ENCODE results near the gene OLA1. TPM values are rescaled to one million over a fixed set of nuclear protein-coding genes. Genes with fewer than 3 reads are reported as not detected.

The OLA1 gene
- total and polyA plus RNA-seq, 7 experiments from 2014 or later: 34.4 to 84.7 (median 41.5) TPM

- ChIA-PET POLR2A (no interaction called here), CTCF (no interaction called here)
- Histone ChIP-seq H3K27ac (ENCODE audit: low read depth, low read length) (no peak overlapping the region), H3K27me3 (ENCODE audit: control insufficient read depth in 2 of 2, insufficient read depth in 2 of 2, low read length in 2 of 2) (no peaks in the 10 kb centered on the region), H3K36me3 (ENCODE audit: control insufficient read depth in 2 of 3, insufficient read depth in 3 of 3, low read length in 3 of 3) (no peaks in the 10 kb centered on the region), H3K9me3 (ENCODE audit: control insufficient read depth in 2 of 3, low read length in 3 of 3) (no peaks in the 10 kb centered on the region), H3K4me3 (ENCODE audit: low read length) (no peak overlapping the region), H3K4me1 (ENCODE audit: control insufficient read depth in 2 of 2, insufficient read depth in 2 of 2, low read length in 2 of 2) (no peaks in the 10 kb centered on the region)
- no peaks in the 10 kb centered on the region for H3K9me3 Mint-ChIP-seq
- no peaks in the 10 kb centered on the region for H3K27me3 Mint-ChIP-seq
- intact Hi-C loops (cut with micrococcal nuclease): no loop called here
- no peak for DNase-seq
- peak overlapping the region in 1 of 9 donors; percentile 47 for H3K27ac Mint-ChIP-seq
- no peak overlapping the region for H3K4me3 Mint-ChIP-seq
- peaks cover 0 to 18% (median 12%) of the 10 kb centered on the region in 5 donors for H3K36me3 Mint-ChIP-seq
- H3K4me1 Mint-ChIP-seq: peaks cover 0 to 5% (median 4%) of the 10 kb centered on the region in 7 donors
- ATAC-seq: no peak
Observed at GRCh38 chr2:174191342-174192074, 56.8 kb downstream of the OLA1 start.

- POLR2A ChIA-PET: no interaction called here
- Histone ChIP-seq H3K4me1 (ENCODE audit: control insufficient read depth in 2 of 2, insufficient read depth in 2 of 2, low read length in 2 of 2) (no peaks in the 10 kb centered on the region), H3K27me3 (ENCODE audit: control insufficient read depth in 2 of 2, insufficient read depth in 2 of 2, low read length in 2 of 2) (no peaks in the 10 kb centered on the region), H3K27ac (ENCODE audit: low read depth, low read length) (no peak overlapping the region), H3K36me3 (ENCODE audit: control insufficient read depth in 2 of 3, insufficient read depth in 3 of 3, low read length in 3 of 3) (no peaks in the 10 kb centered on the region), H3K4me3 (ENCODE audit: low read length) (no peak overlapping the region), H3K9me3 (ENCODE audit: control insufficient read depth in 2 of 3, low read length in 3 of 3) (no peaks in the 10 kb centered on the region)
- no peak overlapping the region for H3K27ac Mint-ChIP-seq
- intact Hi-C loops (cut with micrococcal nuclease): no loop called here
- H3K4me1 Mint-ChIP-seq: peaks cover 4 to 19% (median 15%) of the 10 kb centered on the region in 7 donors
- DNase-seq (no peak), ATAC-seq (no peak)
- peaks cover 0 to 51% (median 31%) of the 10 kb centered on the region in 5 donors for H3K36me3 Mint-ChIP-seq
- CTCF ChIA-PET: no interaction called here
- H3K9me3 Mint-ChIP-seq: no peaks in the 10 kb centered on the region
- no peak overlapping the region for H3K4me3 Mint-ChIP-seq
- H3K27me3 Mint-ChIP-seq: no peaks in the 10 kb centered on the region
Observed at GRCh38 chr2:174184915-174185314, 63.4 kb downstream of the OLA1 start.

- Mint-ChIP-seq H3K4me3 (no peak overlapping the region), H3K4me1 (peaks cover 4 to 19% (median 11%) of the 10 kb centered on the region in 7 donors)
- H3K36me3 ChIP-seq (ENCODE audit: control insufficient read depth in 2 of 3, insufficient read depth in 3 of 3, low read length in 3 of 3): no peaks in the 10 kb centered on the region
Observed at GRCh38 chr2:174184504-174184903, 63.8 kb downstream of the OLA1 start.

GRCh38 chr2:174183076-174183475 lies 65.3 kb downstream of the OLA1 start:
- Histone ChIP-seq H3K36me3 (ENCODE audit: control insufficient read depth in 2 of 3, insufficient read depth in 3 of 3, low read length in 3 of 3) (no peaks in the 10 kb centered on the region), H3K4me1 (ENCODE audit: control insufficient read depth in 2 of 2, insufficient read depth in 2 of 2, low read length in 2 of 2) (no peaks in the 10 kb centered on the region), H3K27ac (ENCODE audit: low read depth, low read length) (no peak overlapping the region), H3K27me3 (ENCODE audit: control insufficient read depth in 2 of 2, insufficient read depth in 2 of 2, low read length in 2 of 2) (no peaks in the 10 kb centered on the region), H3K9me3 (ENCODE audit: control insufficient read depth in 2 of 3, low read length in 3 of 3) (no peaks in the 10 kb centered on the region), H3K4me3 (ENCODE audit: low read length) (no peak overlapping the region)
- no peaks in the 10 kb centered on the region for H3K27me3 Mint-ChIP-seq
- H3K9me3 Mint-ChIP-seq: no peaks in the 10 kb centered on the region
- DNase-seq: no peak
- H3K27ac Mint-ChIP-seq: no peak overlapping the region
- intact Hi-C loops (cut with micrococcal nuclease): no loop called here
- H3K36me3 Mint-ChIP-seq: peaks cover 0 to 51% (median 31%) of the 10 kb centered on the region in 5 donors
- no peak overlapping the region for H3K4me3 Mint-ChIP-seq
- ChIA-PET POLR2A (no interaction called here), CTCF (no interaction called here)
- no peak for ATAC-seq
- peaks cover 0 to 19% (median 10%) of the 10 kb centered on the region in 7 donors for H3K4me1 Mint-ChIP-seq

More at GRCh38 chr2:174184504-174184903, 63.8 kb downstream of the OLA1 start:
- DNase-seq: no peak
- POLR2A ChIA-PET: no interaction called here
- ATAC-seq: no peak
- Mint-ChIP-seq H3K9me3 (no peaks in the 10 kb centered on the region), H3K27ac (no peak overlapping the region), H3K36me3 (peaks cover 0 to 51% (median 31%) of the 10 kb centered on the region in 5 donors), H3K27me3 (no peaks in the 10 kb centered on the region)
- H3K9me3 ChIP-seq (ENCODE audit: control insufficient read depth in 2 of 3, low read length in 3 of 3): no peaks in the 10 kb centered on the region
- CTCF ChIA-PET: no interaction called here
- H3K4me1 ChIP-seq (ENCODE audit: control insufficient read depth in 2 of 2, insufficient read depth in 2 of 2, low read length in 2 of 2): no peaks in the 10 kb centered on the region
- intact Hi-C loops (cut with micrococcal nuclease): no loop called here
- H3K27me3 ChIP-seq (ENCODE audit: control insufficient read depth in 2 of 2, insufficient read depth in 2 of 2, low read length in 2 of 2): no peaks in the 10 kb centered on the region
- H3K27ac ChIP-seq (ENCODE audit: low read depth, low read length): no peak overlapping the region
- H3K4me3 ChIP-seq (ENCODE audit: low read length): no peak overlapping the region

GRCh38 chr2:174181368-174181767 lies 67.0 kb downstream of the OLA1 start:
- Mint-ChIP-seq H3K9me3 (peaks cover 0 to 9% (median 0%) of the 10 kb centered on the region in 11 donors), H3K36me3 (peaks cover 5 to 46% (median 23%) of the 10 kb centered on the region in 5 donors), H3K4me1 (peaks cover 0 to 14% (median 10%) of the 10 kb centered on the region in 7 donors), H3K4me3 (no peak overlapping the region), H3K27ac (no peak overlapping the region), H3K27me3 (no peaks in the 10 kb centered on the region)
- Histone ChIP-seq H3K27ac (ENCODE audit: low read depth, low read length) (no peak overlapping the region), H3K4me1 (ENCODE audit: control insufficient read depth in 2 of 2, insufficient read depth in 2 of 2, low read length in 2 of 2) (no peaks in the 10 kb centered on the region), H3K27me3 (ENCODE audit: control insufficient read depth in 2 of 2, insufficient read depth in 2 of 2, low read length in 2 of 2) (no peaks in the 10 kb centered on the region), H3K9me3 (ENCODE audit: control insufficient read depth in 2 of 3, low read length in 3 of 3) (no peaks in the 10 kb centered on the region), H3K36me3 (ENCODE audit: control insufficient read depth in 2 of 3, insufficient read depth in 3 of 3, low read length in 3 of 3) (no peaks in the 10 kb centered on the region), H3K4me3 (ENCODE audit: low read length) (no peak overlapping the region)
- intact Hi-C loops (cut with micrococcal nuclease): no loop called here
- ChIA-PET CTCF (interaction anchor here (0.7 kb wide), 1 partner anchor 106 kb away, joined by 4 read pairs; no protein-coding TSS in a partner anchor), POLR2A (no interaction called here)
- no peak for ATAC-seq
- DNase-seq: no peak

GRCh38 chr2:174180726-174181236 lies 67.6 kb downstream of the OLA1 start:
- peaks cover 5 to 49% (median 20%) of the 10 kb centered on the region in 5 donors for H3K36me3 Mint-ChIP-seq
- ChIA-PET CTCF (no interaction called here), POLR2A (no interaction called here)
- Histone ChIP-seq H3K9me3 (ENCODE audit: control insufficient read depth in 2 of 3, low read length in 3 of 3) (no peaks in the 10 kb centered on the region), H3K27ac (ENCODE audit: low read depth, low read length) (no peak overlapping the region), H3K4me1 (ENCODE audit: control insufficient read depth in 2 of 2, insufficient read depth in 2 of 2, low read length in 2 of 2) (no peaks in the 10 kb centered on the region), H3K36me3 (ENCODE audit: control insufficient read depth in 2 of 3, insufficient read depth in 3 of 3, low read length in 3 of 3) (no peaks in the 10 kb centered on the region), H3K4me3 (ENCODE audit: low read length) (no peak overlapping the region), H3K27me3 (ENCODE audit: control insufficient read depth in 2 of 2, insufficient read depth in 2 of 2, low read length in 2 of 2) (no peaks in the 10 kb centered on the region)
- ATAC-seq (no peak), DNase-seq (no peak)
- peaks cover 0 to 14% (median 10%) of the 10 kb centered on the region in 7 donors for H3K4me1 Mint-ChIP-seq
- no peaks in the 10 kb centered on the region for H3K27me3 Mint-ChIP-seq
- H3K9me3 Mint-ChIP-seq: peaks cover 0 to 15% (median 3%) of the 10 kb centered on the region in 11 donors
- no peak overlapping the region for H3K27ac Mint-ChIP-seq
- intact Hi-C loops (cut with micrococcal nuclease): no loop called here
- H3K4me3 Mint-ChIP-seq: no peak overlapping the region

Measured in naive thymus-derived CD4-positive, alpha-beta T cell (primary cell).